ENCODE results near the gene LCE1D. TPM values are rescaled to one million over a fixed set of nuclear protein-coding genes. Genes with fewer than 3 reads are reported as not detected.

The LCE1D gene
- not detected for total RNA-seq
- long read RNA-seq = 0 reads

- DNase-seq = no peak
- intact Hi-C loops (cut with DNase I) = no loop called here
- no peak for ATAC-seq
Observed at GRCh38 chr1:152796421-152796820, at the start of gene LCE1D. LCE1D (plus strand) TSS chr1:152796721; CDS start chr1:152797795, 1,074 bp downstream.

GRCh38 chr1:152747831-152748230 is 48.7 kb upstream of the LCE1D start:
- ATAC-seq (no peak), DNase-seq (no peak)
- intact Hi-C loops (cut with DNase I) = no loop called here

GRCh38 chr1:152752225-152752624 is 44.3 kb upstream of the LCE1D start:
- no peak for DNase-seq
- no peak for ATAC-seq
- intact Hi-C loops (cut with DNase I) = no loop called here

- DNase-seq (no peak), ATAC-seq (no peak)
- intact Hi-C loops (cut with DNase I) = no loop called here
Observed at GRCh38 chr1:152753586-152753985, 42.9 kb upstream of the LCE1D start.

GRCh38 chr1:152756872-152757271 is 39.6 kb upstream of the LCE1D start:
- intact Hi-C loops (cut with DNase I) = no loop called here
- DNase-seq (no peak), ATAC-seq (no peak)

GRCh38 chr1:152757747-152758146 is 38.8 kb upstream of the LCE1D start, which contains the start of gene KPRP:
KPRP (plus strand) TSS chr1:152758025; CDS start chr1:152759589, 1,564 bp downstream.
- intact Hi-C loops (cut with DNase I) = no loop called here
- ATAC-seq = no peak
- DNase-seq = no peak

- DNase-seq (no peak), ATAC-seq (no peak)
- intact Hi-C loops (cut with DNase I) = no loop called here
Observed at GRCh38 chr1:152758636-152759035, 37.9 kb upstream of the LCE1D start.

- ATAC-seq (no peak), DNase-seq (no peak)
- intact Hi-C loops (cut with DNase I) = no loop called here
Observed at GRCh38 chr1:152759453-152760173, 36.9 kb upstream of the LCE1D start.

- no peak for ATAC-seq
Observed at GRCh38 chr1:152760551-152761190, 35.9 kb upstream of the LCE1D start.

GRCh38 chr1:152761609-152762213 is 34.8 kb upstream of the LCE1D start:
- intact Hi-C loops (cut with DNase I) = no loop called here
- DNase-seq (no peak), ATAC-seq (no peak)

More at GRCh38 chr1:152760551-152761190, 35.9 kb upstream of the LCE1D start:
- intact Hi-C loops (cut with DNase I) = no loop called here
- no peak for DNase-seq

GRCh38 chr1:152768847-152769533 is 27.5 kb upstream of the LCE1D start:
- ATAC-seq (no peak), DNase-seq (no peak)
- intact Hi-C loops (cut with DNase I) = no loop called here

- no peak for DNase-seq
- intact Hi-C loops (cut with DNase I) = no loop called here
- no peak for ATAC-seq
Observed at GRCh38 chr1:152770411-152770810, 26.1 kb upstream of the LCE1D start.

- DNase-seq = no peak
- no peak for ATAC-seq
- intact Hi-C loops (cut with DNase I) = no loop called here
Observed at GRCh38 chr1:152774875-152775274, 21.6 kb upstream of the LCE1D start, which contains the start of gene LCE1F. LCE1F (plus strand) TSS chr1:152775140; CDS start chr1:152776372, 1,232 bp downstream.

- DNase-seq (no peak), ATAC-seq (no peak)
- intact Hi-C loops (cut with DNase I) = no loop called here
Observed at GRCh38 chr1:152776361-152776760, 20.2 kb upstream of the LCE1D start.

- intact Hi-C loops (cut with DNase I) = no loop called here
- no peak for DNase-seq
- ATAC-seq = no peak
Observed at GRCh38 chr1:152777510-152778137, 18.9 kb upstream of the LCE1D start.

- intact Hi-C loops (cut with DNase I) = no loop called here
- DNase-seq (no peak), ATAC-seq (no peak)
Observed at GRCh38 chr1:152783095-152783494, 13.4 kb upstream of the LCE1D start.

GRCh38 chr1:152786077-152786476 is 10.4 kb upstream of the LCE1D start, which contains the start of gene LCE1E:
LCE1E (plus strand) TSS chr1:152786257; CDS start chr1:152787300, 1,043 bp downstream.
- ATAC-seq (no peak), DNase-seq (no peak)
- intact Hi-C loops (cut with DNase I) = no loop called here

GRCh38 chr1:152795686-152796085 is 835 bp upstream of the LCE1D start:
- ATAC-seq (no peak), DNase-seq (no peak)
- intact Hi-C loops (cut with DNase I) = no loop called here

- no peak for DNase-seq
- no peak for ATAC-seq
- intact Hi-C loops (cut with DNase I) = no loop called here
Observed at GRCh38 chr1:152801333-152801732, 4.8 kb downstream of the LCE1D start.

All from left cardiac atrium (tissue), 4 donors.